GM12864 (cell line): ENCODE results near the gene ELOB.

Source experiments
- DNase-seq: peaks from one replicate; pipeline ENCODE4 v3.0.0-alpha.2; 2011; ENCODE audit warnings: low read depth
- H3K4me3 ChIP-seq: 2 replicates; pipeline ENCODE4 v1.5.1; 2011; ENCODE audit warnings: mild to moderate bottlenecking, low read depth, low read length, control low read depth
- TF ChIP-seq, protein P1 (sequence below): IDR thresholded peaks from 2 replicates; pipeline ENCODE4 v1.5.1; 2011; ENCODE audit warnings: low read depth, mild to moderate bottlenecking, moderate library complexity, low read length, control low read depth, inconsistent platforms; ENCODE audit errors: missing control alignments

The ELOB gene

DNA sequence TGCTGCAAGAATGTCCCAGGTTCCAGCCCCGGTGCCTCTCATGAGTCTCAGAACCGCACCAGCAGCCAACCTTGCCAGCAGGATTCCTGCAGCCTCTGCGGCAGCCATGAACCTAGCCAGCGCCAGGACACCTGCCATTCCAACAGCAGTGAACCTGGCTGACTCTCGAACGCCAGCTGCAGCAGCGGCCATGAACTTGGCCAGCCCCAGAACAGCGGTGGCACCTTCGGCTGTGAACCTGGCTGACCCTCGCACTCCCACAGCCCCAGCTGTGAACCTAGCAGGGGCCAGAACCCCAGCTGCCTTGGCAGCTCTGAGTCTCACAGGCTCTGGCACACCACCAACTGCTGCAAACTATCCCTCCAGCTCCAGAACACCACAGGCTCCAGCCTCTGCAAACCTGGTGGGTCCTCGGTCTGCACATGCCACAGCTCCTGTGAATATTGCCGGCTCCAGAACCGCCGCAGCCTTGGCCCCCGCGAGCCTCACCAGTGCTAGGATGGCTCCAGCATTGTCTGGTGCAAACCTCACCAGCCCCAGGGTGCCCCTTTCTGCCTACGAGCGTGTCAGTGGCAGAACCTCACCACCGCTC lies 9.8 kb downstream of the ELOB start:
- TF ChIP-seq, protein P1, sequence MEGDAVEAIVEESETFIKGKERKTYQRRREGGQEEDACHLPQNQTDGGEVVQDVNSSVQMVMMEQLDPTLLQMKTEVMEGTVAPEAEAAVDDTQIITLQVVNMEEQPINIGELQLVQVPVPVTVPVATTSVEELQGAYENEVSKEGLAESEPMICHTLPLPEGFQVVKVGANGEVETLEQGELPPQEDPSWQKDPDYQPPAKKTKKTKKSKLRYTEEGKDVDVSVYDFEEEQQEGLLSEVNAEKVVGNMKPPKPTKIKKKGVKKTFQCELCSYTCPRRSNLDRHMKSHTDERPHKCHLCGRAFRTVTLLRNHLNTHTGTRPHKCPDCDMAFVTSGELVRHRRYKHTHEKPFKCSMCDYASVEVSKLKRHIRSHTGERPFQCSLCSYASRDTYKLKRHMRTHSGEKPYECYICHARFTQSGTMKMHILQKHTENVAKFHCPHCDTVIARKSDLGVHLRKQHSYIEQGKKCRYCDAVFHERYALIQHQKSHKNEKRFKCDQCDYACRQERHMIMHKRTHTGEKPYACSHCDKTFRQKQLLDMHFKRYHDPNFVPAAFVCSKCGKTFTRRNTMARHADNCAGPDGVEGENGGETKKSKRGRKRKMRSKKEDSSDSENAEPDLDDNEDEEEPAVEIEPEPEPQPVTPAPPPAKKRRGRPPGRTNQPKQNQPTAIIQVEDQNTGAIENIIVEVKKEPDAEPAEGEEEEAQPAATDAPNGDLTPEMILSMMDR, result no peak

DNA sequence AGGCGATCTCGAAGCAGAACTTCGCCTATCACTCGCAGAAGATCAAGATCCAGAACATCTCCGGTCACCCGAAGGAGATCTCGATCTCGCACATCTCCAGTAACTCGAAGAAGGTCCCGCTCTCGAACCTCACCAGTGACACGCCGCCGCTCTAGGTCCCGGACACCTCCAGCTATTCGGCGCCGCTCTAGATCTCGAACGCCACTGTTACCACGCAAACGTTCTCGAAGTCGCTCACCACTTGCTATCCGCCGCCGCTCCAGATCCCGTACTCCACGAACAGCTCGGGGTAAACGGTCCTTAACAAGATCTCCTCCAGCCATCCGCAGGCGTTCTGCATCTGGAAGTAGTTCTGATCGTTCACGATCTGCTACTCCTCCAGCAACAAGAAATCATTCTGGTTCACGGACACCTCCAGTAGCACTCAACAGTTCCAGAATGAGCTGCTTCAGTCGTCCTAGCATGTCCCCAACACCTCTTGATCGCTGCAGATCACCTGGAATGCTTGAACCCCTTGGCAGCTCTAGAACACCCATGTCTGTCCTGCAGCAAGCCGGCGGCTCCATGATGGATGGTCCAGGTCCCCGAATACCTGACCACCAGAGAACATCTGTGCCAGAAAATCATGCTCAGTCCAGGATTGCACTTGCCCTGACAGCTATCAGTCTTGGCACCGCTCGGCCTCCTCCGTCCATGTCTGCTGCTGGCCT lies 10.5 kb downstream of the ELOB start:
- TF ChIP-seq, protein P1, result no peak
- DNase-seq, result no peak
- H3K4me3 ChIP-seq, result no peak overlapping the region

More for the DNA sequence above, 9.8 kb downstream of the ELOB start:
- no peak overlapping the region for H3K4me3 ChIP-seq
- DNase-seq, result no peak

DNA sequence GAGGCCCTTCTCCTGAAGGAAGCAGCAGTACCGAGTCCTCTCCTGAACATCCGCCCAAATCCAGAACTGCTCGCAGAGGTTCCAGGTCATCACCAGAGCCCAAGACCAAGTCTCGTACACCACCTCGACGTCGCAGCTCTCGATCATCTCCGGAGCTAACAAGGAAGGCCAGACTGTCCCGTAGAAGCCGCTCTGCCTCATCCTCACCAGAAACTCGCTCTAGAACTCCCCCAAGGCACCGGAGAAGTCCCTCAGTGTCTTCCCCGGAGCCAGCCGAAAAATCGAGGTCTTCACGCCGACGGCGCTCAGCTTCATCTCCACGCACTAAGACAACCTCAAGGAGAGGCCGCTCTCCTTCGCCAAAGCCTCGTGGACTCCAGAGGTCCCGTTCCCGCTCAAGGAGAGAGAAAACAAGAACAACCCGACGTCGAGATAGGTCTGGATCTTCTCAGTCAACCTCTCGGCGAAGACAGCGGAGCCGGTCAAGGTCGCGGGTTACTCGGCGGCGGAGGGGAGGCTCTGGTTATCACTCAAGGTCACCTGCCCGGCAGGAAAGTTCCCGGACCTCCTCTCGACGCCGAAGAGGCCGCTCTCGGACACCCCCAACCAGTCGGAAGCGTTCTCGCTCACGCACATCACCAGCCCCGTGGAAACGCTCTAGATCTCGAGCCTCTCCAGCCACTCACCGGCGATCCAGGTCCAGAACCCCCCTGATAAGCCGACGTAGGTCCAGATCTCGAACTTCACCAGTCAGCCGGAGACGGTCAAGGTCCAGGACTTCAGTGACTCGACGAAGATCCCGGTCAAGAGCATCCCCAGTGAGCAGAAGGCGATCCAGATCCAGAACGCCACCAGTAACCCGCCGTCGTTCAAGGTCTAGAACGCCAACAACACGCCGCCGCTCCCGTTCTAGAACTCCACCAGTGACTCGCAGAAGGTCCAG lies 11.3 kb downstream of the ELOB start:
- H3K4me3 ChIP-seq, result no peak overlapping the region
- no peak for DNase-seq
- TF ChIP-seq, protein P1, result no peak

DNA sequence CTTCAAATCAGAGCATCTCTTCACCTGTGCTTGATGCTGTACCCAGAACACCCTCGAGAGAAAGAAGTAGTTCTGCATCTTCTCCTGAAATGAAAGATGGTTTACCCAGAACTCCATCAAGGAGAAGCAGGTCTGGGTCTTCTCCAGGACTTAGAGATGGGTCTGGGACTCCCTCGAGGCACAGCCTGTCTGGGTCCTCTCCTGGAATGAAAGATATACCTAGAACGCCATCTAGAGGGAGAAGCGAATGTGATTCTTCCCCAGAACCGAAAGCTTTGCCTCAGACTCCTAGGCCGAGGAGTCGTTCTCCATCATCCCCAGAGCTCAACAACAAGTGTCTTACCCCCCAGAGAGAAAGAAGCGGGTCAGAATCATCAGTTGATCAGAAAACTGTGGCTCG lies 12.4 kb downstream of the ELOB start:
- DNase-seq, result no peak
- no peak overlapping the region for H3K4me3 ChIP-seq
- TF ChIP-seq, protein P1, result no peak

DNA sequence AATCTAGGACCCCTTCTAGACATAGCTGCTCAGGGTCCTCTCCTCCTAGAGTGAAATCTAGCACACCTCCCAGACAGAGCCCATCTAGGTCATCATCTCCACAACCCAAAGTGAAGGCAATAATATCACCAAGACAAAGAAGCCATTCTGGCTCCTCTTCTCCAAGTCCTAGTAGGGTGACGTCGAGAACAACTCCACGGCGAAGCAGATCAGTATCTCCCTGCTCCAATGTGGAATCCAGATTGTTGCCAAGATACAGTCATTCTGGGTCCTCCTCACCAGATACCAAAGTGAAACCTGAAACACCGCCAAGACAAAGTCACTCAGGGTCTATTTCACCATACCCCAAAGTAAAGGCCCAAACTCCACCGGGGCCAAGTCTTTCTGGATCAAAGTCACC lies 13.9 kb downstream of the ELOB start:
- no peak for DNase-seq
- no peak overlapping the region for H3K4me3 ChIP-seq
- TF ChIP-seq, protein P1, result no peak

DNA sequence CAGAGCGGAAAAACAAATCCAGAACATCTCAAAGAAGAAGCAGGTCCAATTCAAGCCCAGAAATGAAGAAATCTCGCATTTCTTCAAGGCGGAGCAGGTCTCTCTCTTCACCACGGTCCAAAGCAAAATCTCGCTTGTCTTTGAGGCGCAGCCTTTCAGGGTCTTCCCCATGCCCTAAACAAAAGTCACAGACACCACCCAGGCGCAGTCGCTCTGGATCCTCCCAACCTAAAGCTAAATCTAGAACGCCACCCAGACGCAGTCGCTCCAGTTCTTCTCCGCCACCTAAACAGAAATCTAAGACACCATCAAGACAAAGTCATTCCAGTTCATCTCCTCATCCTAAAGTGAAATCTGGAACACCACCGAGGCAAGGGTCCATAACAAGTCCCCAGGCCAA lies 14.4 kb downstream of the ELOB start:
- TF ChIP-seq, protein P1, result no peak
- H3K4me3 ChIP-seq, result no peak overlapping the region
- DNase-seq, result no peak
